ENCODE data around the gene DPYSL4. TPM values are rescaled to one million over a fixed set of nuclear protein-coding genes. Genes with fewer than 3 reads are reported as not detected.

Gene DPYSL4
- total RNA-seq, 2 donors from 2014 or later, result 0.28 TPM; not detected in 1

GRCh38 chr10:132237871-132238270 lies 51.1 kb downstream of the DPYSL4 start:
- DNase-seq (ENCODE audit: low spot score) (no peak), ATAC-seq (ENCODE audit: insufficient number of reproducible peaks, low FRiP score, low read depth) (no peak)
- Histone ChIP-seq H3K27ac (no peak overlapping the region), H3K36me3 (no peaks in the 10 kb centered on the region), H3K9me3 (no peaks in the 10 kb centered on the region), H3K4me3 (no peak overlapping the region), H3K4me1 (ENCODE audit: control insufficient read depth in 1 of 2, low read depth in 2 of 2) (no peaks in the 10 kb centered on the region), H3K27me3 (replicated peaks; ENCODE audit: insufficient read depth) (no peaks in the 10 kb centered on the region)
- TF ChIP-seq, protein P1, sequence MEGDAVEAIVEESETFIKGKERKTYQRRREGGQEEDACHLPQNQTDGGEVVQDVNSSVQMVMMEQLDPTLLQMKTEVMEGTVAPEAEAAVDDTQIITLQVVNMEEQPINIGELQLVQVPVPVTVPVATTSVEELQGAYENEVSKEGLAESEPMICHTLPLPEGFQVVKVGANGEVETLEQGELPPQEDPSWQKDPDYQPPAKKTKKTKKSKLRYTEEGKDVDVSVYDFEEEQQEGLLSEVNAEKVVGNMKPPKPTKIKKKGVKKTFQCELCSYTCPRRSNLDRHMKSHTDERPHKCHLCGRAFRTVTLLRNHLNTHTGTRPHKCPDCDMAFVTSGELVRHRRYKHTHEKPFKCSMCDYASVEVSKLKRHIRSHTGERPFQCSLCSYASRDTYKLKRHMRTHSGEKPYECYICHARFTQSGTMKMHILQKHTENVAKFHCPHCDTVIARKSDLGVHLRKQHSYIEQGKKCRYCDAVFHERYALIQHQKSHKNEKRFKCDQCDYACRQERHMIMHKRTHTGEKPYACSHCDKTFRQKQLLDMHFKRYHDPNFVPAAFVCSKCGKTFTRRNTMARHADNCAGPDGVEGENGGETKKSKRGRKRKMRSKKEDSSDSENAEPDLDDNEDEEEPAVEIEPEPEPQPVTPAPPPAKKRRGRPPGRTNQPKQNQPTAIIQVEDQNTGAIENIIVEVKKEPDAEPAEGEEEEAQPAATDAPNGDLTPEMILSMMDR (IDR thresholded peaks at IDR 0.05), result no peak

DNA sequence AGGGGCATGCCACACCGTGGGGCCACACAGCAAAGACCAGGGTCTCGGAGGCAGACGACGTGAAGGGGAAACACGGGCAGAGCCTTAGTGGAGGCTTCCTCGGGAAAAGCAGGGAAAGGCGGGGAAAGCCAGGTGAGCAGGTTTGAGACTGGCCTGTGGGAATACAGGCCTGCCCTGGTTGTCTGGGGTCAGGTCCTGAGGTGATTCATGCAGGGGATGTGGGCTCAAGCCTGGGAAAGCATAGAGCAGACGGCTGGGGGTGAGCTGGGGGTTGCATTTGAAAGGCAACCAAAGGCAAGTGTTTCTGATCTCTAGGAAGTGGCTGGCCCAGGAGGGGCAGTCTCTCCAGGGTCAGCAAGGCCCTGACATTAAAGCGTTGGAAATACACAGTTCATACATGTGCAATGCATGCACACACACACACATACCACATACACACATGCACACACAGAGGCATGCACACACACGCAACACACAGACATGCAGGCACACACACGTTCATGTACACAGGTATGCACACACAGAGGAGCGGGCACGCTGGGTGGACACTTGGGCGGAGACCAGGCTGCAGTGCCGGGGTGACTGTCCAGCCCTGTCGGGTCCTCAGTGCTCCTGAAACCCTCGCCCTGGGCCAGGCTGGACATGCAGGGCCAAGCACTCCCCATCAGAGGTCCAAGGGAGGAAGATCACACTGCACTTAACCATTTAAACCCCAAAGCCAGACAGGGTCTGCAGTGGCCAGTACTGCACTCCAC lies 51.8 kb downstream of the DPYSL4 start:
- Histone ChIP-seq H3K4me1 (ENCODE audit: control insufficient read depth in 1 of 2, low read depth in 2 of 2) (no peaks in the 10 kb centered on the region), H3K9me3 (no peaks in the 10 kb centered on the region), H3K27me3 (replicated peaks; ENCODE audit: insufficient read depth) (no peaks in the 10 kb centered on the region), H3K36me3 (no peaks in the 10 kb centered on the region), H3K4me3 (no peak overlapping the region), H3K27ac (no peak overlapping the region)
- DNase-seq (ENCODE audit: low spot score) (no peak), ATAC-seq (ENCODE audit: insufficient number of reproducible peaks, low FRiP score, low read depth) (no peak)
- TF ChIP-seq, protein P1 (IDR thresholded peaks at IDR 0.05), result no peak

- no peak for ATAC-seq (ENCODE audit: insufficient number of reproducible peaks, low FRiP score, low read depth)
- Histone ChIP-seq H3K4me3 (no peak overlapping the region), H3K36me3 (no peaks in the 10 kb centered on the region), H3K27me3 (replicated peaks; ENCODE audit: insufficient read depth) (no peaks in the 10 kb centered on the region), H3K9me3 (no peaks in the 10 kb centered on the region), H3K4me1 (ENCODE audit: control insufficient read depth in 1 of 2, low read depth in 2 of 2) (no peaks in the 10 kb centered on the region), H3K27ac (no peak overlapping the region)
- no peak for DNase-seq (ENCODE audit: low spot score)
- TF ChIP-seq, protein P1 (IDR thresholded peaks at IDR 0.05), result no peak
Measured at GRCh38 chr10:132239126-132240031, 52.6 kb downstream of the DPYSL4 start.

GRCh38 chr10:132240156-132240555 lies 53.4 kb downstream of the DPYSL4 start:
- TF ChIP-seq, protein P1 (IDR thresholded peaks at IDR 0.05), result no peak
- no peak for DNase-seq (ENCODE audit: low spot score)
- Histone ChIP-seq H3K9me3 (no peaks in the 10 kb centered on the region), H3K4me3 (no peak overlapping the region), H3K27me3 (replicated peaks; ENCODE audit: insufficient read depth) (no peaks in the 10 kb centered on the region), H3K4me1 (ENCODE audit: control insufficient read depth in 1 of 2, low read depth in 2 of 2) (no peaks in the 10 kb centered on the region), H3K27ac (no peak overlapping the region), H3K36me3 (no peaks in the 10 kb centered on the region)
- no peak for ATAC-seq (ENCODE audit: insufficient number of reproducible peaks, low FRiP score, low read depth)

DNA sequence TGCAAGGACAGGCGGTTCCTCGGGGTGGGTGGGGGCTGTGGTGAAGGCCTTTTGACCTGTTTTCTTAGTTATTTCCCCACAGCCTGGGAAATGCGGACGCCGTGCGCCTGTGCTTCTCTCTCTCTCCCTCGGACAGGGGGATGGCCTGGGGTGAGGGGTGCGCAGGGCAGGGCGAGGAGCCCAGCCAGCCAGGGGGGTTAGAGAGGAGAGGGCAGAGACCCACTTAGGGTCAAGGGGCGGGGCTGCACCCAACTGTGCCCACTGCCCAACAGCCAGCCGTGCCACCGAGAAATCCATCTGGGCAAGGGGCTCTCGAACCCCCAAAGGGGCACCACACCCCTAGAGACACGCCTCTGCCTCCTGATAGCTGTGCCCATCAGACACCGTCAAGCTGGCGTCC lies 53.8 kb downstream of the DPYSL4 start:
- TF ChIP-seq, protein P1 (IDR thresholded peaks at IDR 0.05), result no peak

More for the DNA sequence above, 53.8 kb downstream of the DPYSL4 start:
- H3K9me3 ChIP-seq, result no peaks in the 10 kb centered on the region
- no peak for DNase-seq (ENCODE audit: low spot score)
- no peaks in the 10 kb centered on the region for H3K27me3 ChIP-seq (replicated peaks; ENCODE audit: insufficient read depth)
- H3K36me3 ChIP-seq, result no peaks in the 10 kb centered on the region
- H3K4me1 ChIP-seq (ENCODE audit: control insufficient read depth in 1 of 2, low read depth in 2 of 2), result no peaks in the 10 kb centered on the region
- no peak for ATAC-seq (ENCODE audit: insufficient number of reproducible peaks, low FRiP score, low read depth)
- H3K4me3 ChIP-seq, result no peak overlapping the region
- H3K27ac ChIP-seq, result no peak overlapping the region
